ENCODE results near the gene MATN1. TPM values are rescaled to one million over a fixed set of nuclear protein-coding genes. Genes with fewer than 3 reads are reported as not detected.
"Not testable (repeated sequence)": the region's sequence is repeated elsewhere in the genome, so short reads cannot be mapped to it uniquely, and the experiment has no call there.

The MATN1 gene
- polyA plus RNA-seq, 1 donor from 2014 or later: 0.22 TPM

DNA sequence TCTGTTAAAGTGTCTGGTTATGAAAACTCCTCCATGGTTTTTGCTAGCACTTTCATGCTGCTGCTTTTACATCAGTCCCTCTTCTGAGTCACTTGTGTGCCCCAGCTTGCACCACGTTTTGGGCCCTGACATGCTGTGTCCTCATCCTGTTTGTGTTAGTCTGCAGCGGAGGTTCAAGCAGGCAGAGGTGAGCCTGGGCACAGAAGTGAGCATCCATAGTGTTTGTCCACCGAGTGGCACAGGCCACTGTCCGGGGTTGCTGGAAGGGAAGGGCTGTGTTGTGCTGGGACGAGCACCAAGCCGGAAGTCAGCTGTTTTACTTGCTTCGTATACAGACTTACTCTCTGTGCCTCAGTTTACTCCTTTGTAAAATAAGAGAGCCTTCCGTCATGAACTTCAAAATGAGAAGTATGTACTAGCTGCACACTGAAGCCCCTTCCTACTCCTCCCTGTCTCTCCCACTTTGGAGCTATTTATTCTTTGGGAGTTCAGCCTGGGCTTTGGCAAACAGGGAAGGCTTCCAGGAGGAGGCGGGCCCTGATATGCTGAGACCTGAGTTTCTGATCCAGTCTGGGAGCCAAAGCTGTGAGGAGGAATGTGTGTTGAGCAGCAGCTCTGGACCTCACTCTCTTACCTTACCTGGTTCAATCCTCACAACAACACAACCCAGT is 44.9 kb upstream of the MATN1 start:
- H3K79me2 ChIP-seq (replicated peaks; ENCODE audit: insufficient read depth, low read length): no peaks in the 10 kb centered on the region
- H3K36me3 ChIP-seq (ENCODE audit: insufficient read depth, low read length): no peaks in the 10 kb centered on the region
- H3K9me3 ChIP-seq (ENCODE audit: low read length): no peaks in the 10 kb centered on the region
- no peak overlapping the region for H3K9ac ChIP-seq (ENCODE audit: low read length)
- H3K9me2 ChIP-seq (ENCODE audit: insufficient read depth, low read length): no peaks in the 10 kb centered on the region
- H2AFZ ChIP-seq (ENCODE audit: low read depth, low read length): no peak overlapping the region
- H3K27me3 ChIP-seq (ENCODE audit: insufficient read depth, low read depth, low read length): no peaks in the 10 kb centered on the region
- no peaks in the 10 kb centered on the region for H3F3A ChIP-seq (ENCODE audit: insufficient read depth, low read length, poor library complexity, severe bottlenecking)
- no peak overlapping the region for H3K4me3 ChIP-seq (ENCODE audit: low read length)
- no peak overlapping the region for H3K27ac ChIP-seq (ENCODE audit: low read length)
- no peak overlapping the region for H3K4me2 ChIP-seq (ENCODE audit: low read length)
- TF ChIP-seq EP300 (conservative IDR thresholded peaks at IDR 0.05; ENCODE audit: poor library complexity, severe bottlenecking) (no peak), MXI1 (conservative IDR thresholded peaks at IDR 0.05; ENCODE audit: poor library complexity, severe bottlenecking) (no peak), RAD21 (conservative IDR thresholded peaks at IDR 0.05) (no peak), SMC3 (conservative IDR thresholded peaks at IDR 0.05; ENCODE audit: poor library complexity) (no peak), EZH2 (IDR thresholded peaks at IDR 0.05; ENCODE audit: borderline replicate concordance, insufficient read depth, low read length, poor library complexity, severe bottlenecking) (no peak), TAF1 (IDR thresholded peaks at IDR 0.05; ENCODE audit: low read depth) (no peak), POLR2AphosphoS5 (IDR thresholded peaks at IDR 0.05) (no peak)
- TF ChIP-seq, protein P1, sequence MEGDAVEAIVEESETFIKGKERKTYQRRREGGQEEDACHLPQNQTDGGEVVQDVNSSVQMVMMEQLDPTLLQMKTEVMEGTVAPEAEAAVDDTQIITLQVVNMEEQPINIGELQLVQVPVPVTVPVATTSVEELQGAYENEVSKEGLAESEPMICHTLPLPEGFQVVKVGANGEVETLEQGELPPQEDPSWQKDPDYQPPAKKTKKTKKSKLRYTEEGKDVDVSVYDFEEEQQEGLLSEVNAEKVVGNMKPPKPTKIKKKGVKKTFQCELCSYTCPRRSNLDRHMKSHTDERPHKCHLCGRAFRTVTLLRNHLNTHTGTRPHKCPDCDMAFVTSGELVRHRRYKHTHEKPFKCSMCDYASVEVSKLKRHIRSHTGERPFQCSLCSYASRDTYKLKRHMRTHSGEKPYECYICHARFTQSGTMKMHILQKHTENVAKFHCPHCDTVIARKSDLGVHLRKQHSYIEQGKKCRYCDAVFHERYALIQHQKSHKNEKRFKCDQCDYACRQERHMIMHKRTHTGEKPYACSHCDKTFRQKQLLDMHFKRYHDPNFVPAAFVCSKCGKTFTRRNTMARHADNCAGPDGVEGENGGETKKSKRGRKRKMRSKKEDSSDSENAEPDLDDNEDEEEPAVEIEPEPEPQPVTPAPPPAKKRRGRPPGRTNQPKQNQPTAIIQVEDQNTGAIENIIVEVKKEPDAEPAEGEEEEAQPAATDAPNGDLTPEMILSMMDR (IDR thresholded peaks at IDR 0.05; ENCODE audit: poor library complexity, severe bottlenecking): no peak
- TF ChIP-seq, protein P2, sequence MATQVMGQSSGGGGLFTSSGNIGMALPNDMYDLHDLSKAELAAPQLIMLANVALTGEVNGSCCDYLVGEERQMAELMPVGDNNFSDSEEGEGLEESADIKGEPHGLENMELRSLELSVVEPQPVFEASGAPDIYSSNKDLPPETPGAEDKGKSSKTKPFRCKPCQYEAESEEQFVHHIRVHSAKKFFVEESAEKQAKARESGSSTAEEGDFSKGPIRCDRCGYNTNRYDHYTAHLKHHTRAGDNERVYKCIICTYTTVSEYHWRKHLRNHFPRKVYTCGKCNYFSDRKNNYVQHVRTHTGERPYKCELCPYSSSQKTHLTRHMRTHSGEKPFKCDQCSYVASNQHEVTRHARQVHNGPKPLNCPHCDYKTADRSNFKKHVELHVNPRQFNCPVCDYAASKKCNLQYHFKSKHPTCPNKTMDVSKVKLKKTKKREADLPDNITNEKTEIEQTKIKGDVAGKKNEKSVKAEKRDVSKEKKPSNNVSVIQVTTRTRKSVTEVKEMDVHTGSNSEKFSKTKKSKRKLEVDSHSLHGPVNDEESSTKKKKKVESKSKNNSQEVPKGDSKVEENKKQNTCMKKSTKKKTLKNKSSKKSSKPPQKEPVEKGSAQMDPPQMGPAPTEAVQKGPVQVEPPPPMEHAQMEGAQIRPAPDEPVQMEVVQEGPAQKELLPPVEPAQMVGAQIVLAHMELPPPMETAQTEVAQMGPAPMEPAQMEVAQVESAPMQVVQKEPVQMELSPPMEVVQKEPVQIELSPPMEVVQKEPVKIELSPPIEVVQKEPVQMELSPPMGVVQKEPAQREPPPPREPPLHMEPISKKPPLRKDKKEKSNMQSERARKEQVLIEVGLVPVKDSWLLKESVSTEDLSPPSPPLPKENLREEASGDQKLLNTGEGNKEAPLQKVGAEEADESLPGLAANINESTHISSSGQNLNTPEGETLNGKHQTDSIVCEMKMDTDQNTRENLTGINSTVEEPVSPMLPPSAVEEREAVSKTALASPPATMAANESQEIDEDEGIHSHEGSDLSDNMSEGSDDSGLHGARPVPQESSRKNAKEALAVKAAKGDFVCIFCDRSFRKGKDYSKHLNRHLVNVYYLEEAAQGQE (IDR thresholded peaks at IDR 0.05; ENCODE audit: borderline replicate concordance): no peak
- H4K20me1 ChIP-seq (ENCODE audit: insufficient read depth): no peaks in the 10 kb centered on the region

DNA sequence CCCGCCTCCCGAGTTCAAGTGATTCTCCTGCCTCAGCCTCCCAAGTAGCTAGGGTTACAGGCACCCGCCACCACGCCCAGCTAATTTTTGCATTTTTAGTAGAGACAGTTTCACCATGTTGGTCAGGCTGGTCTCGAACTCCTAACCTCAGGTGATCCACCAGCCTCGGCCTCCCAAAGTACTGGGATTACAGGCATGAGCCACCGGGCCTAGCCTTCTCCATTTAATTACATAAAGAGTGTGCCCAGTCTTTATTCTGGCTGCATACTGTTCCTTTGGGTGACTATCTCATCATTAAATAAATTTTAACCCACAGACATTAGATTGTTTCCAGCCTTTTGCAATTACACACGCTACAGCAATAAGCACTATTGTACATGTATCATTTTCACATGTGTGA is 43.6 kb upstream of the MATN1 start:
- H3K36me3 ChIP-seq (ENCODE audit: insufficient read depth, low read length); H4K20me1 ChIP-seq (ENCODE audit: insufficient read depth); H3K27ac ChIP-seq (ENCODE audit: low read length); H3K27me3 ChIP-seq (ENCODE audit: insufficient read depth, low read depth, low read length); H3K9me2 ChIP-seq (ENCODE audit: insufficient read depth, low read length); H3K4me2 ChIP-seq (ENCODE audit: low read length); H3K79me2 ChIP-seq (replicated peaks; ENCODE audit: insufficient read depth, low read length); H3F3A ChIP-seq (ENCODE audit: insufficient read depth, low read length, poor library complexity, severe bottlenecking); H3K9ac ChIP-seq (ENCODE audit: low read length); H3K4me3 ChIP-seq (ENCODE audit: low read length); H2AFZ ChIP-seq (ENCODE audit: low read depth, low read length); H3K9me3 ChIP-seq (ENCODE audit: low read length): not testable (repeated sequence)

Data from neural cell (in vitro differentiated cells).